GM04503 (cell line): ENCODE measurements around the gene LYRM4.

ENCODE experiments used
- DNase-seq: peaks from one replicate; pipeline ENCODE4 v3.0.0-alpha.2; 2012; ENCODE audit warnings: low read depth

Gene LYRM4

DNA sequence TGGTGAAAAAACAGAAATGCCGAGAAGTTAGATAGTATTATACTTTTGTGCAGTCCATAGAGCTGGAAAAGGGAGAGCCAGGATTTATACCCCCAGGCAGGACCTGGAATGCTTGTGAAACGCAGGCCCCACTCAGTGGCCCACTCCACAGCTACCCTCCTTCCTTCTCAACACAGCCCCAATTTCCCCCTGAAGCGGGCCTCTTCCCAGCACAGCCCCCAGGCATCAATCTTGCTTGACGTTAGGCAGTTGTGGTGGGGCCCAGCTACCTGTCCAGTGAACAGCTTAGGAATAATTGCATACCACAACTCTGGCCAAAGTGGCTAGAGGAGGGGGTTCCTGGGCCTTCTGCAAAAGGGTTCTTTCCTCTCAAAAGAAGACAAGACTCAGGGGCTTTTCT is 114.4 kb downstream of the LYRM4 start:
- DNase-seq, result no peak

GRCh38 chr6:5143634-5144311 is 117.0 kb downstream of the LYRM4 start:
- DNase-seq, result peak; percentile 30

GRCh38 chr6:5142915-5143314 is 117.8 kb downstream of the LYRM4 start:
- DNase-seq, result no peak

DNA sequence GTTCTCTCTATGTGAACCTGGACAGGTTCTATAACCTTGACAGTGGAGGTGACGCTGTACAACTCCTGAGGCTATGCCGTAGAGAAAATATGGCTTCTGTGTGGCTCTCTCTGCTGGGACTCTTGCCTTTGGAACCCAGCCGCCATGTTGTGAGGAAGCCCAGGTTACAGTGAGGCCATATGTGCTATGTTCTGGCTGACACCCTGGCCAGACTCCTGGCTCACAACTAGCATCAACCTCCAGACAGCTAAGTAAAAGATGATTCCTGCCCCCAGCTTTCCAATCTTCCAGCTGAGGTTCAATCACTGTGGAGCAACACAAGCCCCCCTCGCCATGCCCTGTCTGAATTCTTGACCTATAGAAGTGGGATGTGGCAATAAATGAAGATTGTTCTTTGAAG is 118.6 kb downstream of the LYRM4 start:
- DNase-seq, result no peak

GRCh38 chr6:5141046-5141445 is 119.7 kb downstream of the LYRM4 start:
- DNase-seq, result no peak

- no peak for DNase-seq
Measured at GRCh38 chr6:5139828-5140771, 120.7 kb downstream of the LYRM4 start.

GRCh38 chr6:5138995-5139827 is 121.5 kb downstream of the LYRM4 start:
- no peak for DNase-seq

DNA sequence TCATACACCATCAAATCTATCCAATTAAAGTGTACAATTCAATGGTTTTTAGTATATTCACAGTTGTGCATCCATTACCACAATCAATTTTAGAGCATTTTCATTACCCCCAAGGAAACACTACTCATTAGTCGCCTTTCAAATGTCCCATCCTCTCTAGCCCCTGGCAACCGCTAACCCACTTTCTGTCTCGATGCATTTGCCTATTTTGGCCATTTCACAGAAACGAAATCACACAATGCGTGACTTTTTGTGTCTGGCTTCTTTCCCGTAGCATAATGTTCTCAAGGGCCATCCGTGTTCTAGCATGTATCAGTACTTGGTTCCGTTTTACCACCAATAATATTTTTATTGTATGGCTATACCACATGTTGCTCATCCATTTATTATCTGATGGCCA is 123.9 kb downstream of the LYRM4 start:
- no peak for DNase-seq

GRCh38 chr6:5135788-5136376 is 124.9 kb downstream of the LYRM4 start:
- DNase-seq, result no peak

DNA sequence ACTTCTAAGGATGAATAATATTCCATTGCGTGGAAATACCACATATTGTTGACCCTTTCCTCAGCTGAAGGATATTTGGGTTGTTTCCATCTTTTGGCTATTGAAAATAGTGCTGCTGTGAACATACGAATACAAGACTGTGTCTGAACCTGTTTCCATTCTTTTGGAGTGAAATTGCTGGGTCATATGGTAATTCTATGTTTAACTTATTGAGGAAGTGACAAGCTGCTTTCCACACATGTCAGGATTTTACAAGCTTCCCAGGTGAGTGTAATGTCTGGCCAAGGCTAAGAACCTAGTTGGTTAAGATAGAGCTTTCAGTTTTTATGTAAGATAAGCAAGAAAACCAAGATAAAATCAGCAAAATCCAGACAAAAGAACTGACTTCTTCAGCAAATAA is 126.8 kb downstream of the LYRM4 start:
- DNase-seq, result no peak

- DNase-seq, result peak; percentile 81
Measured at GRCh38 chr6:5132731-5133130, 128.0 kb downstream of the LYRM4 start.

GRCh38 chr6:5130135-5130866 is 130.4 kb downstream of the LYRM4 start:
- no peak for DNase-seq

GRCh38 chr6:5128351-5128750 is 132.4 kb downstream of the LYRM4 start:
- no peak for DNase-seq

- DNase-seq, result no peak
Measured at GRCh38 chr6:5127106-5127687, 133.6 kb downstream of the LYRM4 start.

- no peak for DNase-seq
Measured at GRCh38 chr6:5126214-5126613, 134.5 kb downstream of the LYRM4 start.

DNA sequence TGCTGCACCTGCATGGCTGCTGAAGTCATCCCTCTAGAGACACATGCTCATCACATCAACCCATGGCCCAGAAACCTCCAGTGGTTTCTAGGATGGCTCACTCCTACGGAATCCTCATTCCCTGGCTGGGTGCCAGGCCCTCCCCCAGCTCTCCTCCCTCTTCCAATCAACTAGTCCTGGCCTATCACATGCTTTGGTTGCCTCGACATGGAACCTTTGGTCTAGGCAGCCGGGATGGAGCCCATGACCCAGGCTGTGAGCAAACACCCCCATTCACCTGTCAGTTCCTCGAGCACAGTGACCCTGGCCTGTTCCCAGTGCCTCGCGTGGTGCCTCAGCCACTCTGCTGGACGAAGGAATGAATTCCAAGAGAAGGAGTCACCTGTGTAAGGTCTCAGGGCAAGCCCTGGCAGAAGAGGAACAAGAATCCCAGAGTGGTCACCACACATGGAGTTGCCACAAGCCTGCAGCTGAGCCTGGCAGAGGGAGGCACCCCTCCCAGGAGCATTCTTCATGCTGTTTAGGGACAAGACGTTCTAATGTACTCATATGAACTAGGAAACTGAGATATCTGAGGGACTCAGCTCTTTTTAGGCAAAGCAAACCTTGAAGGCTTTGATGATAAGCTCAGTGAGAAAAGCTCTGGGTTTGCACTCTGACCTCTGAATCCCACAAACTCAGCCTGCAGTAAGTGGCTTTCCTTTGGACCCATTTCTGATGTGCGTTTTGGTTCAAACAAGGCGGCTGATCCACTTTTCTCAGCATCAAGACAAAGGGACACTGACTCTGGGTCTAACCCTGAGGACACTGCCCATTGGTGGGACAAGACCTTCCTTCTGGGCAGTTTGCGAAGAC is 135.4 kb downstream of the LYRM4 start:
- DNase-seq, result no peak

GRCh38 chr6:5124526-5124925 is 136.2 kb downstream of the LYRM4 start:
- no peak for DNase-seq

DNA sequence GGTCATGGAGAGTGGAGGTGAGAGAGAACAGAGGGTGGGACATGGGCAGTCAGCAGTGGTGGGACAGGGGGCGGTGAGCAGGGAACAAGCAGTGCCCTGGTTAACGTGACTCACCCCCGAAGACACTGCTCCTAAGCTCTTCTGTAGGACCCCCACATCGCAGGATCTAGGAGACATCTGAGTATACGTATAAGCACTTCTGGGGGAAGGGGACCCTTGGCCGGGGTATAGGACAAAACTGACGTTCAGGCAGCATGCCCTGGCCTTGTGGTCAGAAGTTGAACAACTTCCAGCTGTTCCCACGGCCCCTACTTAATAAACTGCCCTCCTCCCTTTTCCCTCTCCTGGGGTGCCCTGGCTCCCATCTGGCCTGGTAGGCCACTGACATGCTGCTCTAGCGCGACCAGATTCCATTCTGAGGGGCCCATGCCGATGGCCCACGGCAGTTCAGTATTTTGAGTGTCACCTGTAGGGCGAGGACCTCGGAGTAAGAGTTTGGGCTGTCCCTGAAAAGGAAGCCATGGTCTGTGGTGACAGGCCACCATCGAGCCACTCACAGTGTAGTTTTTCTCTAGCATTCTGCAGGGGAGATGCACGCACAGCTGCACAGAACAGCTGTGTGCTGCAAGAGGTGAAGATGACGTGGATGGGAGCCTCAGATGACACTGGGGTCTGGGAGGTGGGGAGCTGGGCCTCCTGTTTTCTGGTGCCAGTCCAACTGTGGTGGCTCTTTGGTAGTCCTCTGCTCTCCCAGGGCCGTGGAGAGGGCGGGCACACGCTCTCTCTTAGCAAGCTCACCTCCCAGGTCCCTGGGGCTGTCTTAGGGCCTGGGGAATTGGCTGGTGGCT is 137.2 kb downstream of the LYRM4 start:
- no peak for DNase-seq

DNA sequence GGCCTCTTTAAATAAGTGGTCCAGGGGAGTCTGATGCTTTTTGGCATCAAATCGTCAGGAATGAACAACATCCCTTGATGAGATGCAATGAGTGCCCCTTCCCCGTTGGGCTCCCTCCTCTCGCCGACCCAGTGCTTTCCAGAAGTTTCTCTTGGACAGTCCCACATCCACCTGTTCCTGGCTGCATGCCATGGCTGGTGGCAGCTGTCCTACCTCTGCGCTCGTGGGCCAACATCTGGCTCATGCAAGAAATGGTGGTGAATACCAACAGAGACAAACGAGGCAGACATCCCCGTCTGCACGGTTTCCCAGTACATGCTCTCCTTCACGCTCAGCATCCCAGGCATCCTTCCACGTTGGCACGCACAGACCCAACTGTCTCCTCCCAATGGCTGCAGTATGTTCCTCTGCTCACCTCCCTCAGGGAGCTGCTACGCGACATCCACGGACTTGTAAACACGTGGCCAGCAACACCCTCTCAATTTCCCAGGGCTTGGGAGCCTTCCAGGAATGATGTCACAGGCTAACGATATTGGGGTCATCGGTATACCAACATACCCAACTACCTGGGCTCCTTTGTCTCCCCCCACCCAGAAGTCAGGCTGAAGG is 138.1 kb downstream of the LYRM4 start:
- DNase-seq, result no peak
